Skeletal muscle satellite cell (primary cell): ENCODE results near the gene ARHGAP15.

Experiments
- H3K27me3 ChIP-seq: 2 replicates; pipeline ENCODE4 v1.7.0; 2013; ENCODE audit warnings: low read length; ENCODE audit not compliant: control insufficient read depth, insufficient read depth
- H3K36me3 ChIP-seq: 2 replicates; pipeline ENCODE4 v1.7.0; 2013; ENCODE audit warnings: mild to moderate bottlenecking, control low read depth, low read length; ENCODE audit not compliant: insufficient read depth
- H3K4me1 ChIP-seq: 2 replicates; pipeline ENCODE4 v1.7.0; 2013; ENCODE audit warnings: low read length; ENCODE audit not compliant: control insufficient read depth, insufficient read depth
- H3K4me2 ChIP-seq: 2 replicates; pipeline ENCODE4 v1.7.0; 2013; ENCODE audit warnings: mild to moderate bottlenecking, low read length
- H3K4me3 ChIP-seq: 2 replicates; pipeline ENCODE4 v1.7.0; 2013; ENCODE audit warnings: low read length
- H3K9ac ChIP-seq: 2 replicates; pipeline ENCODE4 v1.7.0; 2013; ENCODE audit warnings: mild to moderate bottlenecking, low read depth, low read length, moderate library complexity
- H3K9me3 ChIP-seq: replicated peaks from 2 replicates; pipeline ENCODE4 v1.7.0; 2013; ENCODE audit warnings: mild to moderate bottlenecking, control low read depth, low read length

The ARHGAP15 gene

GRCh38 chr2:143604566-143604959, 475.3 kb downstream of the ARHGAP15 start:
- no peaks in the 10 kb centered on the region for H3K36me3 ChIP-seq
- no peak overlapping the region for H3K9ac ChIP-seq
- no peak overlapping the region for H3K4me3 ChIP-seq
- no peaks in the 10 kb centered on the region for H3K9me3 ChIP-seq
- no peak overlapping the region for H3K4me2 ChIP-seq
- peaks cover 4% of the 10 kb centered on the region for H3K4me1 ChIP-seq
- H3K27me3 ChIP-seq: no peaks in the 10 kb centered on the region

GRCh38 chr2:143607231-143608062, 478.2 kb downstream of the ARHGAP15 start:
- Histone ChIP-seq H3K4me2 (no peak overlapping the region), H3K4me1 (peaks cover 4% of the 10 kb centered on the region), H3K4me3 (no peak overlapping the region), H3K27me3 (no peaks in the 10 kb centered on the region), H3K36me3 (no peaks in the 10 kb centered on the region), H3K9ac (no peak overlapping the region), H3K9me3 (no peaks in the 10 kb centered on the region)

GRCh38 chr2:143608063-143608423, 478.8 kb downstream of the ARHGAP15 start:
- H3K36me3 ChIP-seq: no peaks in the 10 kb centered on the region
- no peaks in the 10 kb centered on the region for H3K27me3 ChIP-seq
- H3K4me2 ChIP-seq: no peak overlapping the region
- peaks cover 4% of the 10 kb centered on the region for H3K4me1 ChIP-seq
- no peak overlapping the region for H3K4me3 ChIP-seq
- no peaks in the 10 kb centered on the region for H3K9me3 ChIP-seq
- no peak overlapping the region for H3K9ac ChIP-seq

- Histone ChIP-seq H3K27me3 (no peaks in the 10 kb centered on the region), H3K4me3 (no peak overlapping the region), H3K4me2 (no peak overlapping the region), H3K4me1 (peaks cover 4% of the 10 kb centered on the region), H3K9ac (no peak overlapping the region), H3K36me3 (no peaks in the 10 kb centered on the region), H3K9me3 (no peaks in the 10 kb centered on the region)
Observed at GRCh38 chr2:143608758-143609157, 479.5 kb downstream of the ARHGAP15 start.

- peaks cover 4% of the 10 kb centered on the region for H3K4me1 ChIP-seq
Observed at GRCh38 chr2:143611336-143611735, 482.1 kb downstream of the ARHGAP15 start.

GRCh38 chr2:143615562-143615961, 486.3 kb downstream of the ARHGAP15 start:
- H3K9me3 ChIP-seq: no peaks in the 10 kb centered on the region
- no peak overlapping the region for H3K4me2 ChIP-seq
- H3K27me3 ChIP-seq: no peaks in the 10 kb centered on the region
- no peak overlapping the region for H3K4me3 ChIP-seq
- H3K9ac ChIP-seq: no peak overlapping the region
- H3K36me3 ChIP-seq: no peaks in the 10 kb centered on the region
- no peaks in the 10 kb centered on the region for H3K4me1 ChIP-seq

More at GRCh38 chr2:143611336-143611735, 482.1 kb downstream of the ARHGAP15 start:
- H3K36me3 ChIP-seq: no peaks in the 10 kb centered on the region
- H3K4me2 ChIP-seq: no peak overlapping the region
- H3K9ac ChIP-seq: no peak overlapping the region
- H3K4me3 ChIP-seq: no peak overlapping the region
- H3K27me3 ChIP-seq: no peaks in the 10 kb centered on the region
- no peaks in the 10 kb centered on the region for H3K9me3 ChIP-seq

- no peaks in the 10 kb centered on the region for H3K9me3 ChIP-seq
- no peak overlapping the region for H3K4me3 ChIP-seq
- H3K27me3 ChIP-seq: no peaks in the 10 kb centered on the region
- H3K4me2 ChIP-seq: no peak overlapping the region
- H3K36me3 ChIP-seq: no peaks in the 10 kb centered on the region
- H3K4me1 ChIP-seq: no peaks in the 10 kb centered on the region
- no peak overlapping the region for H3K9ac ChIP-seq
Observed at GRCh38 chr2:143616452-143616851, 487.2 kb downstream of the ARHGAP15 start.

GRCh38 chr2:143617803-143618415, 488.7 kb downstream of the ARHGAP15 start:
- Histone ChIP-seq H3K36me3 (no peaks in the 10 kb centered on the region), H3K27me3 (no peaks in the 10 kb centered on the region), H3K9ac (no peak overlapping the region), H3K9me3 (no peaks in the 10 kb centered on the region), H3K4me2 (no peak overlapping the region), H3K4me1 (no peaks in the 10 kb centered on the region), H3K4me3 (no peak overlapping the region)

- H3K27me3 ChIP-seq: no peaks in the 10 kb centered on the region
- no peak overlapping the region for H3K4me3 ChIP-seq
- no peaks in the 10 kb centered on the region for H3K9me3 ChIP-seq
- no peaks in the 10 kb centered on the region for H3K4me1 ChIP-seq
- H3K36me3 ChIP-seq: no peaks in the 10 kb centered on the region
- no peak overlapping the region for H3K9ac ChIP-seq
- no peak overlapping the region for H3K4me2 ChIP-seq
Observed at GRCh38 chr2:143622106-143622505, 492.9 kb downstream of the ARHGAP15 start.

GRCh38 chr2:143623231-143623908, 494.2 kb downstream of the ARHGAP15 start:
- Histone ChIP-seq H3K9ac (no peak overlapping the region), H3K4me1 (no peaks in the 10 kb centered on the region), H3K27me3 (no peaks in the 10 kb centered on the region), H3K36me3 (no peaks in the 10 kb centered on the region), H3K4me3 (no peak overlapping the region), H3K9me3 (no peaks in the 10 kb centered on the region), H3K4me2 (no peak overlapping the region)

- H3K27me3 ChIP-seq: no peaks in the 10 kb centered on the region
- no peaks in the 10 kb centered on the region for H3K36me3 ChIP-seq
- no peak overlapping the region for H3K4me3 ChIP-seq
- H3K4me1 ChIP-seq: no peaks in the 10 kb centered on the region
- no peak overlapping the region for H3K9ac ChIP-seq
- H3K4me2 ChIP-seq: no peak overlapping the region
- no peaks in the 10 kb centered on the region for H3K9me3 ChIP-seq
Observed at GRCh38 chr2:143623909-143624260, 494.7 kb downstream of the ARHGAP15 start.
